HG02852 (cell line): ENCODE results near the gene TRIM29.
"Not testable (repeated sequence)": the region's sequence is repeated elsewhere in the genome, so short reads cannot be mapped to it uniquely, and the experiment has no call there.

Experiments used
- ATAC-seq: cut with Tn5 transposase; IDR thresholded peaks from one replicate; pipeline ENCODE4 v1.9.1; 2021; ENCODE audit warnings: mild to moderate bottlenecking, moderate library complexity; ENCODE audit not compliant: unreplicated experiment

The TRIM29 gene

GRCh38 chr11:120172054-120172911 is 34.4 kb upstream of the TRIM29 start:
- no peak for ATAC-seq

- ATAC-seq: no peak
These were observed 32.9 kb upstream of the TRIM29 start for GRCh38 chr11:120170741-120171261.

- ATAC-seq: no peak
These were observed 32.2 kb upstream of the TRIM29 start for GRCh38 chr11:120169981-120170698.

GRCh38 chr11:120168960-120169681 is 31.2 kb upstream of the TRIM29 start:
- no peak for ATAC-seq

GRCh38 chr11:120168108-120168959 is 30.4 kb upstream of the TRIM29 start:
- ATAC-seq: no peak

GRCh38 chr11:120167659-120168058 is 29.7 kb upstream of the TRIM29 start:
- ATAC-seq: no peak

GRCh38 chr11:120160436-120160835 is 22.5 kb upstream of the TRIM29 start:
- ATAC-seq: no peak

GRCh38 chr11:120153221-120153620 is 15.3 kb upstream of the TRIM29 start:
- ATAC-seq: no peak

- ATAC-seq: no peak
These were observed 13.6 kb upstream of the TRIM29 start for GRCh38 chr11:120151536-120151935.

- ATAC-seq: no peak
These were observed 11.3 kb upstream of the TRIM29 start for GRCh38 chr11:120149246-120149645.

GRCh38 chr11:120147950-120148270 is 10.0 kb upstream of the TRIM29 start:
- ATAC-seq: no peak

- ATAC-seq: no peak
These were observed 9.4 kb upstream of the TRIM29 start for GRCh38 chr11:120147094-120147949.

GRCh38 chr11:120146413-120147093 is 8.6 kb upstream of the TRIM29 start:
- ATAC-seq: no peak

- no peak for ATAC-seq
These were observed 6.6 kb upstream of the TRIM29 start for GRCh38 chr11:120144501-120144900.

- not testable (repeated sequence) for ATAC-seq
These were observed 5.6 kb upstream of the TRIM29 start for GRCh38 chr11:120143472-120143871.

GRCh38 chr11:120142441-120143100 is 4.7 kb upstream of the TRIM29 start:
- no peak for ATAC-seq

GRCh38 chr11:120141768-120142423 is 4.0 kb upstream of the TRIM29 start:
- ATAC-seq: no peak
